ENCODE measurements around the gene PCDHGA12.

GRCh38 chr5:141398608-141399007 is 31.7 kb upstream of the PCDHGA12 start:
- TF ChIP-seq EZH2phosphoT487 (IDR thresholded peaks at IDR 0.05; ENCODE audit: insufficient read depth, low read depth) (no peak), EZH2 (IDR thresholded peaks at IDR 0.05; ENCODE audit: insufficient read depth, poor library complexity, severe bottlenecking) (no peak)

Measured in GM23248 (cell line).